GM12878 (cell line): ENCODE measurements around the gene RNU6-1. TPM values are rescaled to one million over a fixed set of nuclear protein-coding genes. Genes with fewer than 3 reads are reported as not detected.

ENCODE experiments used
- ATAC-seq: fragments of 200-7000 bp; cut with Tn5 transposase; 3 replicates; pipeline ENCODE4 v1.9.1; 2020; ENCODE audit warnings: mild to moderate bottlenecking, moderate library complexity
- BruUV-seq: library from RNA; stranded (reverse); fragments of 400-500 nt; replicated peaks from 2 replicates; lab custom pipeline; 2021; lab: Mats Ljungman, UMichigan
- CTCF ChIA-PET: fragments of 300-600 bp; sonication (Branson Sonifier 250); formaldehyde crosslinking; extraction: SDS; loops from one replicate; lab custom pipeline; 2021; ENCODE audit warnings: inconsistent platforms; lab: Yijun Ruan, JAX
- POLR2A ChIA-PET: fragments of 350-600 bp; formaldehyde crosslinking; extraction: SDS; loops from one replicate; lab custom pipeline; 2021; ENCODE audit warnings: inconsistent platforms; lab: Charles Lee
- RAD21 ChIA-PET: fragments of 300-600 bp; sonication (Branson Sonifier 250); formaldehyde crosslinking; loops from one replicate; lab custom pipeline; 2023; ENCODE audit warnings: antibody characterized with exemption; ENCODE audit not compliant: unreplicated experiment; lab: Charles Lee
- SMC1A ChIA-PET: fragments of 300-600 bp; sonication (Branson Sonifier 250); formaldehyde crosslinking; loops from one replicate; lab custom pipeline; 2023; ENCODE audit not compliant: unreplicated experiment, uncharacterized antibody; lab: Charles Lee
- DNase-seq: peaks from one replicate; pipeline ENCODE4 v3.0.0-alpha.2; 2011; ENCODE audit warnings: low read depth, low spot score
- FAIRE-seq: peaks from 3 replicates; lab custom pipeline; 2011; peaks lifted over from hg19 to GRCh38; lab: Jason Lieb, UNC
- H2AFZ ChIP-seq: 2 replicates; pipeline ENCODE4 v1.6.0; 2011; ENCODE audit warnings: low read depth, low read length, control low read depth; ENCODE audit not compliant: control insufficient read depth
- H3K27ac ChIP-seq: 2 replicates; pipeline ENCODE4 v1.5.1; 2011; ENCODE audit warnings: control low read depth; ENCODE audit not compliant: control insufficient read depth, insufficient read depth
- H3K27me3 ChIP-seq, 2 experiments: replicated peaks in 1 of 2; 2 replicates each; pipeline versions ENCODE4 v1.6.0 to v1.6.1; 2011; ENCODE audit warnings: low read length in 1 of 2; ENCODE audit not compliant: control insufficient read depth in 2 of 2, insufficient read depth in 2 of 2
- H3K36me3 ChIP-seq, 2 experiments: 2 replicates each; pipeline ENCODE4 v1.5.1; 2011; ENCODE audit warnings: low read length in 1 of 2; ENCODE audit not compliant: control insufficient read depth in 2 of 2, insufficient read depth in 2 of 2
- H3K4me1 ChIP-seq: 2 replicates; pipeline ENCODE4 v1.6.1; 2011; ENCODE audit warnings: mild to moderate bottlenecking, low read length, moderate library complexity, mixed read lengths; ENCODE audit not compliant: control insufficient read depth, insufficient read depth
- H3K4me2 ChIP-seq: 2 replicates; pipeline ENCODE4 v1.6.0; 2011; ENCODE audit warnings: control low read depth; ENCODE audit not compliant: control insufficient read depth, insufficient read depth
- H3K4me3 ChIP-seq: fragments of 200-600 bp; sonication (generic); 2 replicates; pipeline ENCODE4 v1.5.1; 2016
- H3K79me2 ChIP-seq: 2 replicates; pipeline ENCODE4 v1.6.0; 2011; ENCODE audit warnings: low read length; ENCODE audit not compliant: control insufficient read depth, insufficient read depth
- H3K9ac ChIP-seq: 2 replicates; pipeline ENCODE4 v1.8.0; 2011; ENCODE audit warnings: low read length, control low read depth, mixed read lengths; ENCODE audit not compliant: control insufficient read depth, insufficient read depth
- H3K9me3 ChIP-seq: replicated peaks from 3 replicates; pipeline ENCODE4 v1.5.1; 2011; ENCODE audit warnings: mild to moderate bottlenecking, low read length; ENCODE audit not compliant: control insufficient read depth, insufficient read depth
- H4K20me1 ChIP-seq: 2 replicates; pipeline ENCODE4 v1.6.0; 2011; ENCODE audit not compliant: control insufficient read depth, insufficient read depth
- ATF7 ChIP-seq: fragments of 450-650 bp; IDR thresholded peaks from 2 replicates; pipeline ENCODE4 v1.6.1; 2016; ENCODE audit warnings: low read depth, mild to moderate bottlenecking
- BACH1 ChIP-seq: fragments of 450-650 bp; IDR thresholded peaks from 2 replicates; pipeline ENCODE4 v1.6.1; 2017; ENCODE audit warnings: mild to moderate bottlenecking, borderline replicate concordance
- BHLHE40 ChIP-seq, 2 experiments: fragments of 450-650 bp in 1 of 2; IDR thresholded peaks; 2 replicates each; pipeline ENCODE4 v1.6.1; 2011 to 2017; ENCODE audit warnings: low read depth in 2 of 2, borderline replicate concordance in 1 of 2, improper control_type of control experiment in 1 of 2, low read length in 1 of 2, mild to moderate bottlenecking in 1 of 2
- EZH2 ChIP-seq: IDR thresholded peaks from 2 replicates; pipeline ENCODE4 v1.6.1; 2012; ENCODE audit warnings: low read depth, mild to moderate bottlenecking, control low read depth, inconsistent platforms, low read length, borderline replicate concordance; ENCODE audit not compliant: control insufficient read depth
- NR2F1 ChIP-seq: fragments of 450-650 bp; conservative IDR thresholded peaks from 2 replicates; pipeline ENCODE4 v1.6.1; 2017; ENCODE audit warnings: mild to moderate bottlenecking
- RBBP5 ChIP-seq: fragments of 200-600 bp; sonication (generic); conservative IDR thresholded peaks from 2 replicates; pipeline ENCODE4 v1.6.1; 2016
- SP1 ChIP-seq: IDR thresholded peaks from one replicate; pipeline ENCODE4 v1.6.1; 2011; ENCODE audit warnings: low read depth, low read length
- ZNF622 ChIP-seq: fragments of 450-650 bp; IDR thresholded peaks from 2 replicates; pipeline ENCODE4 v1.6.1; 2017; ENCODE audit warnings: mild to moderate bottlenecking, inconsistent platforms
- WGBS: methylation state at CpG from one replicate; pipeline ENCODE4 v1.1.6; 2016; ENCODE audit warnings: low lambda C conversion rate; ENCODE audit not compliant: insufficient replicate concordance, insufficient coverage; ENCODE audit errors: missing lambda C conversion rate; 5-methylcytosine and 5-hydroxymethylcytosine counted together
- in situ Hi-C: fragments of 300-500 bp; cut with MboI; formaldehyde crosslinking; loops from 9 replicates; pipeline ENCODE4 v1.14.3; 2018; ENCODE audit warnings: mixed read lengths
- intact Hi-C: fragments of 100-400 bp; cut with micrococcal nuclease; formaldehyde crosslinking; loops from one replicate; pipeline ENCODE4 v1.14.2; 2022; ENCODE audit not compliant: unreplicated experiment
- polyA plus RNA-seq, 11 experiments: library from polyadenylated mRNA; depleted of rRNA in 4 of 11; unstranded in 6 of 11; stranded (reverse) in 5 of 11; fragments of >200 nt; fragmentation: Nextera tagmentation in 4 of 11; fragmentation: Illumina TruSeq in 1 of 11; extraction: Ambion mirVana in 4 of 11; extraction: Trizol in 1 of 11; gene quantifications; 1 replicate in 1 of 11; 2 replicates in 10 of 11; pipeline versions ENCODE4 v1.2.1 to v1.2.3, GENCODE V29; 2011 to 2016; ENCODE audit warnings: inconsistent platforms in 2 of 11, missing spikeins in 2 of 11, low read depth in 1 of 11
- total RNA-seq, 4 experiments: library from RNA; depleted of rRNA in 3 of 4; stranded (reverse); fragments of >200 nt in 3 of 4; fragmentation: Illumina TruSeq in 1 of 4; extraction: Trizol in 1 of 4; gene quantifications; 2 replicates each; pipeline versions ENCODE4 v1.2.1 to v1.2.3, GENCODE V29; 2013 to 2021
- TF ChIP-seq, protein P1 (sequence below): fragments of 450-650 bp; formaldehyde crosslinking; IDR thresholded peaks from 2 replicates; pipeline ENCODE4 v1.5.0; 2022; ENCODE audit warnings: mild to moderate bottlenecking, missing genetic modification characterization
- TF ChIP-seq, protein P2 (sequence below): fragments of 450-650 bp; IDR thresholded peaks from 2 replicates; pipeline ENCODE4 v1.6.1; 2017; ENCODE audit warnings: mild to moderate bottlenecking
- TF ChIP-seq, protein P3 (sequence below): IDR thresholded peaks from 2 replicates; pipeline ENCODE4 v1.6.1; 2012; ENCODE audit warnings: mild to moderate bottlenecking, low read depth, low read length

The RNU6-1 gene
- total and polyA plus RNA-seq, 10 of the 15 experiments (the other 5 are each of a cell fraction or from before 2014, with no cell fraction given): not detected

DNA sequence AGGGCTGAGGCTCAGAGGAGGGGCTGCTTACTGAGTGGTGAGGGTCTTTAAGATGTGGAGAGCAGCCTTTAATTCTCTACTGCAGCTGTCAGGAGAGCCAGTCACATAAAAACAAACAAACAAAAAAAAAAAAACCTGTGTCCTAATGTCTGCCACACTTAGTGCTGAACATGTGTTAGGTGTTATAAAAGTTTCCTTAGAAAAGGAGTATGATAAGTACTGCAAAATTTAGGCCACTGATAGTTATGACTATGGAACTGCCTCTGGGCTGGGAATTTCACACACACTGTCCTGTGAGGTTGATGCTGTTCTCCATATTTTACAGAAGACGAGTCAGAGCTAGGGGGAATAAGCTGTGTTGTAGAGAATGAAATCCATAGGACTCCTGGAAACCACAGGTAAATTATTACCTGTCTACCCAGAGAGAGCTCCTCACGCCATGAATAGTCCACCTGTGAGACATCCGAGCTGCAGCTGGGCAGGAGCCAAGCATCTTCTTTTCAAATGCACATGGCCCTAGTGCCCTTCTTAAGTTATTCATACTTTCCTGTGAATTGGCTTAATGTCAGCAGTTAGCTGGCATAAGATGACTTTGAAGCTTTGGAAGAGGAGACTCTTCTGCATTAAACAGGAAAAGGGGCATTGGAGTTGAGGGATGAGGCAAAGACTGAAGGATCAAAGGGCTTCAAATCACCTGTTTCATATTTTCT, 49.1 kb downstream of the RNU6-1 start:
- ChIA-PET CTCF (interaction anchor here (0.6 to 1.3 kb wide), 2 partner anchors 45 to 550 kb away, joined by 3 read pairs; no protein-coding TSS in a partner anchor), POLR2A (no interaction called here), SMC1A (interaction anchor here (1.0 to 1.5 kb wide), 3 partner anchors 10 to 270 kb away, joined by 3 to 4 read pairs (median 4); partner anchors contain the start of gene C15orf61), RAD21 (no interaction called here)
- no peaks in the 10 kb centered on the region for H3K79me2 ChIP-seq
- DNase-seq (no peak), FAIRE-seq (no peak), ATAC-seq (no peak)
- BruUV-seq: no TSS peak
- H3K36me3 ChIP-seq: no peaks in the 10 kb centered on the region
- no peak overlapping the region for H3K9ac ChIP-seq
- no peak overlapping the region for H3K4me3 ChIP-seq
- WGBS: 100% methylated on average over 3 of the region's 3 CpGs
- no peak overlapping the region for H3K4me2 ChIP-seq
- in situ Hi-C loops (no loop called here), intact Hi-C loops (no loop called here)
- no peaks in the 10 kb centered on the region for H3K4me1 ChIP-seq
- no peak overlapping the region for H3K27ac ChIP-seq
- H2AFZ ChIP-seq: no peak overlapping the region
- no peaks in the 10 kb centered on the region for H3K27me3 ChIP-seq
- H4K20me1 ChIP-seq: no peaks in the 10 kb centered on the region
- TF ChIP-seq BHLHE40 (IDR thresholded peaks at IDR 0.05; ENCODE audit: borderline replicate concordance in 1 of 2, low read depth in 2 of 2, low read length in 1 of 2) (no peak), ATF7 (no peak), BACH1 (no peak), ZNF622 (no peak), NR2F1 (no peak), EZH2 (no peak), SP1 (no peak), RBBP5 (no peak)
- TF ChIP-seq, protein P1, sequence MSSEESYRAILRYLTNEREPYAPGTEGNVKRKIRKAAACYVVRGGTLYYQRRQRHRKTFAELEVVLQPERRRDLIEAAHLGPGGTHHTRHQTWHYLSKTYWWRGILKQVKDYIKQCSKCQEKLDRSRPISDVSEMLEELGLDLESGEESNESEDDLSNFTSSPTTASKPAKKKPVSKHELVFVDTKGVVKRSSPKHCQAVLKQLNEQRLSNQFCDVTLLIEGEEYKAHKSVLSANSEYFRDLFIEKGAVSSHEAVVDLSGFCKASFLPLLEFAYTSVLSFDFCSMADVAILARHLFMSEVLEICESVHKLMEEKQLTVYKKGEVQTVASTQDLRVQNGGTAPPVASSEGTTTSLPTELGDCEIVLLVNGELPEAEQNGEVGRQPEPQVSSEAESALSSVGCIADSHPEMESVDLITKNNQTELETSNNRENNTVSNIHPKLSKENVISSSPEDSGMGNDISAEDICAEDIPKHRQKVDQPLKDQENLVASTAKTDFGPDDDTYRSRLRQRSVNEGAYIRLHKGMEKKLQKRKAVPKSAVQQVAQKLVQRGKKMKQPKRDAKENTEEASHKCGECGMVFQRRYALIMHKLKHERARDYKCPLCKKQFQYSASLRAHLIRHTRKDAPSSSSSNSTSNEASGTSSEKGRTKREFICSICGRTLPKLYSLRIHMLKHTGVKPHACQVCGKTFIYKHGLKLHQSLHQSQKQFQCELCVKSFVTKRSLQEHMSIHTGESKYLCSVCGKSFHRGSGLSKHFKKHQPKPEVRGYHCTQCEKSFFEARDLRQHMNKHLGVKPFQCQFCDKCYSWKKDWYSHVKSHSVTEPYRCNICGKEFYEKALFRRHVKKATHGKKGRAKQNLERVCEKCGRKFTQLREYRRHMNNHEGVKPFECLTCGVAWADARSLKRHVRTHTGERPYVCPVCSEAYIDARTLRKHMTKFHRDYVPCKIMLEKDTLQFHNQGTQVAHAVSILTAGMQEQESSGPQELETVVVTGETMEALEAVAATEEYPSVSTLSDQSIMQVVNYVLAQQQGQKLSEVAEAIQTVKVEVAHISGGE (CRISPR knock-in tag): no peak
- TF ChIP-seq, protein P2, sequence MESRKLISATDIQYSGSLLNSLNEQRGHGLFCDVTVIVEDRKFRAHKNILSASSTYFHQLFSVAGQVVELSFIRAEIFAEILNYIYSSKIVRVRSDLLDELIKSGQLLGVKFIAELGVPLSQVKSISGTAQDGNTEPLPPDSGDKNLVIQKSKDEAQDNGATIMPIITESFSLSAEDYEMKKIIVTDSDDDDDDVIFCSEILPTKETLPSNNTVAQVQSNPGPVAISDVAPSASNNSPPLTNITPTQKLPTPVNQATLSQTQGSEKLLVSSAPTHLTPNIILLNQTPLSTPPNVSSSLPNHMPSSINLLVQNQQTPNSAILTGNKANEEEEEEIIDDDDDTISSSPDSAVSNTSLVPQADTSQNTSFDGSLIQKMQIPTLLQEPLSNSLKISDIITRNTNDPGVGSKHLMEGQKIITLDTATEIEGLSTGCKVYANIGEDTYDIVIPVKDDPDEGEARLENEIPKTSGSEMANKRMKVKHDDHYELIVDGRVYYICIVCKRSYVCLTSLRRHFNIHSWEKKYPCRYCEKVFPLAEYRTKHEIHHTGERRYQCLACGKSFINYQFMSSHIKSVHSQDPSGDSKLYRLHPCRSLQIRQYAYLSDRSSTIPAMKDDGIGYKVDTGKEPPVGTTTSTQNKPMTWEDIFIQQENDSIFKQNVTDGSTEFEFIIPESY: no peak
- TF ChIP-seq, protein P3, sequence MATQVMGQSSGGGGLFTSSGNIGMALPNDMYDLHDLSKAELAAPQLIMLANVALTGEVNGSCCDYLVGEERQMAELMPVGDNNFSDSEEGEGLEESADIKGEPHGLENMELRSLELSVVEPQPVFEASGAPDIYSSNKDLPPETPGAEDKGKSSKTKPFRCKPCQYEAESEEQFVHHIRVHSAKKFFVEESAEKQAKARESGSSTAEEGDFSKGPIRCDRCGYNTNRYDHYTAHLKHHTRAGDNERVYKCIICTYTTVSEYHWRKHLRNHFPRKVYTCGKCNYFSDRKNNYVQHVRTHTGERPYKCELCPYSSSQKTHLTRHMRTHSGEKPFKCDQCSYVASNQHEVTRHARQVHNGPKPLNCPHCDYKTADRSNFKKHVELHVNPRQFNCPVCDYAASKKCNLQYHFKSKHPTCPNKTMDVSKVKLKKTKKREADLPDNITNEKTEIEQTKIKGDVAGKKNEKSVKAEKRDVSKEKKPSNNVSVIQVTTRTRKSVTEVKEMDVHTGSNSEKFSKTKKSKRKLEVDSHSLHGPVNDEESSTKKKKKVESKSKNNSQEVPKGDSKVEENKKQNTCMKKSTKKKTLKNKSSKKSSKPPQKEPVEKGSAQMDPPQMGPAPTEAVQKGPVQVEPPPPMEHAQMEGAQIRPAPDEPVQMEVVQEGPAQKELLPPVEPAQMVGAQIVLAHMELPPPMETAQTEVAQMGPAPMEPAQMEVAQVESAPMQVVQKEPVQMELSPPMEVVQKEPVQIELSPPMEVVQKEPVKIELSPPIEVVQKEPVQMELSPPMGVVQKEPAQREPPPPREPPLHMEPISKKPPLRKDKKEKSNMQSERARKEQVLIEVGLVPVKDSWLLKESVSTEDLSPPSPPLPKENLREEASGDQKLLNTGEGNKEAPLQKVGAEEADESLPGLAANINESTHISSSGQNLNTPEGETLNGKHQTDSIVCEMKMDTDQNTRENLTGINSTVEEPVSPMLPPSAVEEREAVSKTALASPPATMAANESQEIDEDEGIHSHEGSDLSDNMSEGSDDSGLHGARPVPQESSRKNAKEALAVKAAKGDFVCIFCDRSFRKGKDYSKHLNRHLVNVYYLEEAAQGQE: no peak
- peaks cover 1% of the 10 kb centered on the region; the same call in 2 of the 3 replicates for H3K9me3 ChIP-seq
